ENCODE measurements around the gene ITPKB.
"Not testable (repeated sequence)": the region's sequence is repeated elsewhere in the genome, so short reads cannot be mapped to it uniquely, and the experiment has no call there.

ITPKB gene

DNA sequence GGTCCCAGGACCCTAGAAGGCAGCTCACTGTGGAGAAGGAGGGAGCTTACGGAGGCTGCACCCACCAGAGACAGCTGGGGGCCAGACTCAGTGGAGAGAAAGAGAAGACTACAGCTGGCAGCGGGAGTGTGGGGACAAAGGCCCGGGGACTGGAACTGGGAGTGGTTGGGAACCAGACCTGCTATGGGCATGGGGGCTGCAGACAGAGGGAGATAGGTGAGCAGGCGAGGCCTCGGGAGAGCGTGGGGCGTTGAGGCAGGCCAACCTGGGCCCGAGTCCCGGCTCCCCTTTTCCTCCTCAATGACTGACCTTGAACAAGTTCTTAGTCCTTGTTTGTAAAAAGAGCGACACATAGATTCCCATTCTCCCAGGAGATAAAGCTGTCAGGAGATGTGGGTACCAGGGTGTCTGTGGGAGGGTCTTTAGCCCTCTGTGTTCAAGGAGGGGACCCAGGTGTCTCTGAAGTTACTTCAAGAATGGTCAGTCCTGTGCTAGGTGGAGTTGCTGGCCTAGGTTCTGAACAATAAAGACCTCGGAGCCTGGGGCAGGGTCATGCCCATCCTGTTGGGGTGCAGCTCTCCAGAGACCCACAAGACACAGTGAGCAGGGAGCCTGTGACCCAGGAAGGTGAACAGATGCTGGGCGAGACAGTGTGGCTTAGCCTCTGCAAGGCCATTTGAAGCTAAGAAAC lies 87.9 kb downstream of the ITPKB start:
- DNase-seq (ENCODE audit: low read depth): no peak

DNA sequence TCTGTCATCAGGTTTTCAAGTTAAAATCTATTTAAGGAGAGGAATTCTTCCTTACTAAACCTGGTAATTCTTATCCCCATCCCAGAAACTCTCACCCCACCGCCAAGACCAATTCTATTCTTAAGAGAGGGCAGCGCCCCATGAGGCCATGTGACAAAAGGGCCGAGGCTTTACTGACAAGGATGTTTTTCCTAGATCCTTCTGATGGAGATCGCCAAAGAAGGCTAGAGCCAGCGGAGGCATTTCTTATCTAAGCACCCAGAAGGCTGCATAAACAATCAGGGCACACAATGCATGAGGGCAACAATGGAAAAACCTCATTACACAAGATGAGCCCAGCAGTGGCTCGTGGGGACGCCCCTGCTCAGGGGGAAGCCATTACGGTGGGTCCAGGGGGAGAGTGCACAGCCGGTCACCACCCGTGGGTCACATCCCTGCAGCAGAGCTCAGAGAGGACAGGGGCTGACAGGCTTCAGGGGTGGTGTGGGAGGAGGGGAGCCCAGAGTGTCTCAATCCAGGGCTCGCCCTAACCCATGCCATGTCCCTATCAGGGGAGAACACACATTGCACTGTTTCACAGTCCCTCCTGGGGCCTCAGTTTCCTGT lies 88.7 kb downstream of the ITPKB start:
- no peak for DNase-seq (ENCODE audit: low read depth)

DNA sequence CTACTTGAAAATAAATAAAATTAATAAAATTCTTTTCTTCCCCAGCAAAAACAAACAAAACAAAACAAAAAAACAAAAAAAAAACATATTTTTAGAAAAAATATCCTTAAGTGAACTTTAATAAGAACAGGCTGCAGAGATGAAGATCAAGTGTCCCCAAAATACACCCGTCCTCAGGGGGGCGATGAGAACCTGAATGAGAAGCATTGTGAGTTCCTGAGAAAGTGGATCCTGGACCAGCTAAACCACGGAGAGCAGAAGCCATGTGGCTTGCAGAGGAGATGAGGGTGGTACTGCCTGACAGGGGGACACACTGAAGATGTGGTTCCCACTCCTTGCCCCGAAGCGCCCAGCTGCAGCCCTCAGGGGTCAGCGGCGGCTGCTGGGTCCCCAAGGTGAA lies 89.3 kb downstream of the ITPKB start:
- DNase-seq (ENCODE audit: low read depth): no peak

DNA sequence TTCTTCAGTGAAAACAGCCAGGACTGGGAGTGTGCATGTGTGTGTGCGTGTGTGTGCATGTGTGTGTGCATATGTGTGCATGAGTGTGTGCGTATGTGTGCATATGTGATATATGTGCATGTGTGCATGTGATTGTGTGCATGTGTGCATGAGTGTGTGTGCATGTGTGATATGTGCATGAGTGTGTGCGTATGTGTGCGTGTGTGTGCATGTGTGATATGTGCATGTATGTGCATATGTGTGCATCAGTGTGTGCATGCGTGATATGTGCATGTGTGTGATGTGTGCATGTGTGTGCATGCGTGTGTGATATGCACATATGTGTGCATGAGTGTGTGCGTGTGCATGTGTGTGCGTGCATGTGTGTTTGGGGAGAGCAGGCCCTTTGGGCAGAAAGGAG lies 89.8 kb downstream of the ITPKB start:
- DNase-seq (ENCODE audit: low read depth): no peak

DNA sequence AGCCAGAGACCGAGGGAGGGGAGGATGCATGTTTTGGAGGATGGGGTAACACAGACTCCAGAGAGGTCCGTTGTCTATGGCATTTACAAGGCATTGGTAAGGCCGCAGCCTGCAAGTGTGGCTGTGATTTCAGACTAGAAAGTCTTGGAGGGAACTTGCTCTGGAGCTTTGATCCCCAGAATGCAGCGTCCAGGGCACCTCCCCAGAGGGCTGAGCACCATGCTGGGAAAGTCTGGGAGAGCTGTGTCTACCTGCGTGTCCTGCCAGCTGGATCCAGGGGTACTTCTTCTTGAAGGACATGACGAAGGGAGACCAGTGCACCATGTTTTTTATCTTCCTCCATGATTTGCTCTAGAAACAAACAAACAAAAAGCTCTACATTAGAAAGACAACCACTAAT lies 90.7 kb downstream of the ITPKB start:
- no peak for DNase-seq (ENCODE audit: low read depth)

DNA sequence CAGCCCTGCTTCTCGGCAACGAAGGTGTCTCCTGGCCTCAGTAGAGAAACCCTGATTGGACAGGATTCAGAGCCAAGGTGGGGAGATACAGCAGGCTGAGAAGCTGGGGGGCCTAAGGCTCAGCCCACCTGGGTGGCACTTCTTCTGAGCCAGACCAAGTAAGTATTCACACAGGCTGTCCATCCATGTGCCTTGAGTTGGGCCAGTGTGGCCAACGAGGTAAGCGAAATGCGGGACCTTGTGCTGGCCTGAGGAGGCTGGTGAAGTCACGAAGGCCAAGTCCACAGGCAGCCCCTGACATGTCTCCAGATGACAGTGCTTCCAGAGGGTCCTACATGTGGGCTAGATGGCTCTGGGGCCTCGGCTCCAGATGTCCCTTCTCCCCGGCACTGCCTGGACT lies 91.4 kb downstream of the ITPKB start:
- DNase-seq (ENCODE audit: low read depth): no peak

DNA sequence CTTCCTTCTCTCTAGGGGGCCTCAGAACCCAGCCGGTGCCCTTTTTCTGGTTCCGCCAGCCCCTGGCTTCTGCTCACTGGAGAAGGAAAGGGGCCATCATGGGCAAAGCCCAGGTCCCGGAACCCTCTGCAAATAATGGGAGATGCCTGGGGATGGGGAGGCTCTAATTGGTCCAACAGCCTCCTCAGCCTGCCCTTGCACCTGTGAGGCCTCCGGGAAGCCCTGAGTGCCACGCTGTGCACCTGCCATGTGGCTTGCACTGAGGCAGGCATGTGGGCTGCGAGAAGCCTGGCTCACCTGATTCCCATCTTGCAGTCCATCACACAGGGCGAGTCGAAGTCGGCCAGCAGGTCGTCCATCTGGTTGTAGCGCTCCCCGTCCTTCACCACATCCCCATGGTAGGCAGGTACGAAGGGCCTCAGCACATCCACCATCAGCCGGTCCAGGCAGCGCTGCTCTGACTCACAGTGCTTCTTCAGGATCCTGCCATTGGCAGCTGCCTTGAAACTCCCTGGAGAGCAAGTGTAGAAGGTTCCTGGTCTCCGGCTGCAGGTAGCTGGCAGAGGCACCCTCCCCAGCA lies 92.1 kb downstream of the ITPKB start:
- no peak for DNase-seq (ENCODE audit: low read depth)

DNA sequence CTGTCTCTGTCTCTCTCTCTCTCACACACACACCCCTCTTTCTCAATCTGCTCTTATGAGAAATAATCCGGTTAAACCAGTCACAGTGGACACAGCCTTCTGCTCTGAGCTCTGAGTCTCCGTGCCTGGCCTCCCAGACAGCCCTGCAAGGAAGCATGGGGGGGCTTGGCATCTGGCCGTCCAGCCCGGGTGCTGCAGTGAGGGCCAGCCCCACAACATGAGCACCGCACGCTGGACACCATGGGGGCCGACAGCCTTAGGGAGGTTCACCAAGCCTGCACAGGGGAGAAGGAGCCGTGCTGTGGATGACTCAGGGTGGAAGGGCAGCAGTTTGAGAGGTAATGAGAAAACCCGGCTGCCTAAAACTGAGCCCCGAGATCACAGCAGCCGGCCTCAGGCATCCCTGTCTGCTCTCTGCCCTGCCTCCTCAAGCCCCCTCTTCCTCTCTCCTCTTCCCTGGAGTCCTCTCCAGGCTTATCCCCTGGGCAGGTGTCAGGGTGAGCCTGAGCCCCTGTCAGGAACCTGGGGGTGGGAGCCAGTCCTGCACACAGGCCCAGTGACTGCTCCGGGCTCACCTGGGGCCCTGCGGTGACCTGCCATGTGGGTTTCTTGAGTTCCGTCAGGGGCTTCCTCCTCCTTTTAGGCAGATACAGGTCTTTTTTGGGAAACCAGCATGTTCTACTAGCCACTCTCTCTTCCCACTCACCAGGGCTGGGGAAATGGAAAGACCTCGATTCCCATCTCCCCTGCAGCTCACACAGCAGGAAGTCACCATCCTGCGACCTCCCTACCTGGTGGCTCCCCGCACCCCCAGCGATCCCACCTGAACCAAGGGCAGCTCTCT lies 92.8 kb downstream of the ITPKB start:
- DNase-seq (ENCODE audit: low read depth): no peak

DNA sequence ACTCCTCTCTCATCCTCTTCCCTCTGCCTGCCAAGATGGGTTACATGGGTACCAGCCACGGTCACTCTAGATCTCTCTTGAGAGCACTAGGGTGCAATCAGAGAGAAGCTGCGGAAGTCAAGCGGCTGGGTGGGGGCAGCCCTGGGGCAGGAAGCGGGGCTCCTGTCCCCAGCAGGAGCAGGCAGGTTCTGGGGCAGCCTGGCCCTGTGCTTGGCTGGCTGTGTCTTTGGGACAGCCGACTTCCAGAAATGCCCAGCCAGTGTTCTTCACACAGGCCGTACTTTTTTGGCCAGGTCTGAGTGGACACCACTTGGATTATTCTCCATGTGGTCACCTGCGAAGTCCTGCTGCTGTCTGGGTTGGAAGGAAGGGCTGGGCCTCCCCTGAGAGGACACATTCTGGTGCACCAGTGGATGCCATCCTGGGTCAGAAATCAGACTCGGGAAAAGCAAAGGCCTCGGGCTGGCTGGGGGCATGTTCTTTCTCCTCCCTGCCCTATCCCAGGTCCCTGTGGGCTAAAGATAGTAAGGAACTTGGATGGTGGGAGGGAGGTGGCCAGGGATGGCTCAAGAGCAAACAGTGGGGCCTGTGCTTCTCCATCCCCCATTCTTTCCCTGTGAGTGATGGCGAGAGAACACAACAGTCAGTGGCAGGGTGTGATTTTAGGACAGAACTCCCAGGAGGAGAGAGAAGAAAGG lies 93.7 kb downstream of the ITPKB start:
- no peak for DNase-seq (ENCODE audit: low read depth)

DNA sequence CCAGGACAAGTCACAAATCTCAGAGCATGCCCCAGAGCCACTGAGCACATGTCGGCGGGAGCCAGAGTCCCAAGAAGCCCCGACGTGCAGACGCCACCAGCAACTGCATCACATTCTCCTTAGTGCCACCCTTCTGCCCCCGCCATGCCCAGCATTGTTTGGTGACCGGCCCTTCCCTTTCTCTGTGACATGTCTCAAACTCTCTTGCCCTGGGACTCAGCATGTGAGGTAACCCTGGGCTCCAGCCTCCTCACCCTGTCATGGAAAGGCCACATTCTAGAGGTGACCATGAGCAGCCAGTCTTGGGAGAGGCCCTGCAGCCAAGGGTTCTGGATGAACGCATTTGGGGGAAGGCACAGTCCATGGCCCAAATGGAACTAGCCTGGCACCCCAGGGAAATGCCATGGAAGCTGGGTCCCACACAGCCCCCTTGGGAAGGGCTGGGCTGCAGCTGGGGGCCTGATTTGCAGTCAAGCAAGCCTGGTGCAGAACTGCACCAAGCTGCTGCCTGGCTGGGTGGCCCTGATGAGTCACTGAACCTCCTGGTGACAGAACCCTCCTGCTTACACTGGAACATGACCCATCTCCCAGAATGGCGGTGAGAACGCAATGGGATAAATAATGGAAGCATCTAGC lies 94.4 kb downstream of the ITPKB start:
- no peak for DNase-seq (ENCODE audit: low read depth)

DNA sequence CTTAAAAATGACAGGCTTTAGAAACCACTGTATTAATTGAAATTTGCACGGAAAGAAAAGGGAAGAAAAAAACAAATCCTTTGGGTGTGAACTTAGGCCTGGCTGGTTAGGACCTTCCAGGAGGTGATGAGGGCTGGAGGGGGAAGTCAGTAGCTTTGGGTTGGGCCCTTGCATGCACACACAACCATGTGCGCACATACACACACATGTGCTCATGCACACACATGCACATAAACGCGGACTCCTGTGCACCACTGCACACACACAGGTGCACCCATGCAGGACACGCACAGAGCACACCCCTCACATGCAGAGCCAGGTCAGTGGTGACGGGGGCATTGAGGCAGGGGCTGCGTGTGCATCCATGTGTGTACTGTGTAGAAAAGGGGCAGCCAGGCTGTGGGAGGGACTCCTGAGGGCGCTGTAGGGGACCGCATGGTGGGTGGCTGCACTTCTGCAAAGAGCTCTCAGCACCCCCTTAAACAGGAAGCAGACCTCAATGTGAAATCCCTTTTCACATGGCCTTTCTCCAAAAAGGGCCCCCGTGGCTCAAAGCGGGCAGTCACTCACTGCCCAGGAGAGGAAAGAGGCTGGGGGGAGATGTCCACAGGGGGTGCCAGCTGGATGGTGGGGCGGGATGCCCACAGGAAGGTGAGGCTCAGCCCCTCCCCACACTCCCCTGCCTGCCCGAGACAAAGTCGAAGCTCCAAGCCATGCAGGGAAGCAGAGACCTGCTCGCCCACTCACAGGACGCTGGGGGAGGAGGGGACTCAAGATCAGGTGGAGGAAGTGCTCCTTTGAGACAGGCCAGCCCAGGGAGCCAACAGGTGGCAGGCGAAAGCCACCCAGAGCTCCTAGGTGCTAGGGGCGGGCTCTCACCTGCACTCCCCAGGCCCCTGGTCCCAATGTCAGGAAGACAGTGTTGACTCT lies 95.2 kb downstream of the ITPKB start:
- no peak for DNase-seq (ENCODE audit: low read depth)

DNA sequence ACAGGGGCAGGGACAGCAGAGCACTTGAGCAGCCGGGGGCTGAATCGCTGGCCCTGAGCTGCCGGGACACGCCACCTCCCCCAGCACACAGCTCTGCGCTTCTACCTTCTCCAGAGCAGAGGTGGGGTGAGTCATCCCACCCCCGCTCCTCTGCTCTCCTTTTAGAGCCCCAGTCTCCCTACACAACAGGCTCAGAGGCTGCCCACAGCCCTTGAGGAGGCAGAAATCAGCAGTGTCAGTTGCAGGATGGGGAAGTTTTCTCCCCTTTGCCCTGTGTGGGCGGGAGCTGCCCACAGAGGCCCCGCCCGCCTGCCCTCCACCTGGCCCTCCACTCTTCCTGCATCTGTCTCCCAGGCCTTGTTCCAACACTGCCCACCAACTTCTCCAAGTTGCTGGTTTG lies 95.9 kb downstream of the ITPKB start:
- DNase-seq (ENCODE audit: low read depth): peak; percentile 43

DNA sequence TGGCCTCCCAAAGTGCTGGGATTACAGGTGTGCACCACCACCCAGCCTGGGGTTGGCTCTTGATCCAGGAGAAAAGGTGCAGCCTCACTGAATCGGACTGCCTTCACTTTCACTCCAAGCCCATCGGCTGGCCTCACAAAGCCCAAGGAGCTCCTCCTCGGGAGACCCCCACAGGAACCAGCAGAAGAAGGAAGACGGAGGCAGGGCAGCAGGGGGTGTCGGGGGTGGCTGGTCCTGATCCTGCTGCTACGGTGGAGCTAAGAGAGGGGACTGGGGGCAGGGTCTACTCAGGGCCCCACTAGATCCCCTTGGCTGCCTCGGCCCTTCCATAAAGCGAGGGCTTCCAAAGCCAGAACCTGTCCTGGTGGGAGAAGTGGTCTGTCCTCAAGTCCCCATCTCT lies 96.7 kb downstream of the ITPKB start:
- DNase-seq (ENCODE audit: low read depth): no peak

DNA sequence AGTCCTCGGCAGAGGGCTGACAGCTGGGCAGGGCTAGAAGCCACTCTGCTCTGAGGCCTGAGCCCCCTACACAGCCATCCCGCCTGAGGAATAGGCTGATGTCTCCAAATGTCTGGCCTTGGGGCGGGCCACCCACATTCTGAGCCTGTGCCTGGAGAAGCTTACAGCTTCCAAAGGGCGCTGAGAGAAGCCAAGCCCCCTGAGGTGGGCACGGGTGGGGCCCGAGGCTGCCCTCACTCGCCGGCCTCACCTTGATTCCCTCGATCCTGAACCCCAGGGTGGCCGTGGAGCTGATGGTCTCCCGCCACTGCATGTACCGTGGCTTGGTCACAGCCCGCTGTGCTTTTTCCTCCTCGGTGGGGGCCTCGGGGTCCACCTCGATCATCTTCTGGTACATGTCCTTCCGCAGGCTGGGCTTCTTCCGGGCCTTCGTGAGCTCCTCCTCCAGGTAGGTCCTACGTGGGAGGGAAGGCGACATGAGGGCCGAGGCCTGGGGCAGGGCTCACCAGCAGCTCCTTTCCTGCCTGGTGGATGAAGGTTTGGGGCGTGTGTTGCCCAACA lies 97.3 kb downstream of the ITPKB start:
- no peak for DNase-seq (ENCODE audit: low read depth)

DNA sequence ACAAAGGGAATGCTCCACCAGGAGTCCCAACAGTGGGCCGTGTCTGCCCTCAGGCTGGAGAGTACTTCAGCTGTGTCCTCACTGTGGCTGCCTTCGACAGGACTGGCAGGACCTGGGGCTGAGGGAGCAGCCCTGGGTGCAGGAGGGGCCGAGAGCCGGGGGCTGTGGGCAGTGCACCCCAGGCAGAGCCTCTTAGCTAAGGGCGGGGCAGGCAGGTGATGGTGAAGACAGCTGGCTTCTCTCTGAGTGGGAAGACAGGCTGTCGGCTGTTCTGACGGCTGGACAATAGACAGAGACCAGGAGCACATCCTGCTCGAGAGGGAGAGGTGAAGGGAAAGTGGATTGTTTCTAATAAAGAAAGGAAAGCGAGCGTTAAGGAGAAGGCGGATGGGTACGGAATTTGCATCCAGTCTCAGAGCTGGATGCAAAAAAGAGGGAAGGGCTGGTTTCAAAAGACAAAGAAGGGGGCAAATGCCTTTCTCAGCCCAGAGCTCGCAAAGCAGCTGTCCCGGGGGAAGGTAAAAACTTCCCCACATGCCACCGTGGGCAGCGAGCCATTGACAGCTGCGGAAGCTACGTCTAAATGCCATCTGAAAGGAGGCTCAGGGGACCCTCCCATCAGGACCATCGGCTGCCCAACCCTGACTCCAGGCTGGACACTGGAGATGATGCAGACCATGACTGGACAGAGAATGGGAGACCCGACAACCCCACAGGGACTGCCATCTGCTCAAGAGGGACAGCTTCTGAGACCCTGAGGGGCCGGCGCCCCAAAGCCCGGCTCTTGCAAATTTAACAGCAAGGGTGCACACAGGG lies 98.6 kb downstream of the ITPKB start:
- DNase-seq (ENCODE audit: low read depth): no peak

DNA sequence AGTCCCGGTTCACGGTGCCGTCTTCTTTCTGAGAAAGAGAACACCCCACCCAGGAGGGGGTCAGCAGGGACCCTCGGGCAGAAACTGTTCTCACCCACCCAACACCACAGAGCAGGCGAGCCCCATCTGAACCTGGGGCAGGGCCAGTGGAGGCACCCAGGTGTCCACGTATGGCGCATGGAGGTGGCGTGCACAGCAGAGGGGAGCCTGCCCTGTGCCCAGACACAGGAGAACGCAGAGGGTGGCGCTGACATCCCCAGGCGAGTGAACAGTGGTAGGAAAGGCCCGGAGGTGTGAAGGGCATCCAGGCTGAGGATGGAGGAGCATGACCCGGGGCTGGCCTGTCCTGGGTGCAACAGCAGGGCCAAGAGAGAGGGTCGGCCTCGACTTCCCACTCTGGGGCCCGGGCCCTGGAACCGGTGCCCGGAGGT lies 99.4 kb downstream of the ITPKB start:
- no peak for DNase-seq (ENCODE audit: low read depth)

DNA sequence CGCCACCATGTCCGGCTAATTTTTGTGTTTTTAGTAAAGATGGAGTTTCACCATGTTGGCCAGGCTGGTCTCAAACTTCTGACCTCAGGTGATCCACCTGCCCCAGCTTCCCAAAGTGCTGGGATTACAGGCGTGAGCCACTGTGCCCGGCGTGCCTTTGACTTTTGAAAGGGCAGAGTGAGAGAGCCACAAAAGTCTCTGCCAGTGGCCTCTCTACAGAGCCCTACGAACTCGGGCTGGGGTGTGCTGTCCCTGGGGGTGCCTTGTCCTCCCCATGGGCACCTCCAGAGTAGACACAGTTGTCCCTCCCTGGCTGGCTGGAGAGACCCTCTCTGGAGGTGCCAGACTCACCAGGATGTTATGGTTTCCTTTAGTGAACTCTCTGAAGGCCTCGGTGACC lies 99.9 kb downstream of the ITPKB start:
- not testable (repeated sequence) for DNase-seq (ENCODE audit: low read depth)

DNA sequence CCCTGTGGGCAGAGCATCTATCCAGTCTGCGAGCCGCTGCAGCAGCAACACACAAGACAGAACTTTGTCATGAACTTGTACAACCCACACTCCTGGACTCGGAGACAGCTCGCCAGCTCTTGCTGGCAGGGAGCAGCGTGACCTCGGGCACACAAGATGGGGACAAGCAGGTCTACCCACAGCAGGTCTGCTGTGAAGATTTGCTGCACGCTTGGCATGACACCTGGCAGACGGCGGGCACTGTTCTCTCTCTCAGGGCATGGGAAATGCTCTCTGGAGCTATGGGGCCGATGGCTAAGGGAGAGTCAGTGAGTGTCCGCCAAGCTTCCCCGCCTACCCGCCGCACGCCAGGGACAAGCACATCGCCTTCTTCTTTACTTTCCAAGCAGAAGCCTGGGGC lies 100.5 kb downstream of the ITPKB start:
- no peak for DNase-seq (ENCODE audit: low read depth)

DNA sequence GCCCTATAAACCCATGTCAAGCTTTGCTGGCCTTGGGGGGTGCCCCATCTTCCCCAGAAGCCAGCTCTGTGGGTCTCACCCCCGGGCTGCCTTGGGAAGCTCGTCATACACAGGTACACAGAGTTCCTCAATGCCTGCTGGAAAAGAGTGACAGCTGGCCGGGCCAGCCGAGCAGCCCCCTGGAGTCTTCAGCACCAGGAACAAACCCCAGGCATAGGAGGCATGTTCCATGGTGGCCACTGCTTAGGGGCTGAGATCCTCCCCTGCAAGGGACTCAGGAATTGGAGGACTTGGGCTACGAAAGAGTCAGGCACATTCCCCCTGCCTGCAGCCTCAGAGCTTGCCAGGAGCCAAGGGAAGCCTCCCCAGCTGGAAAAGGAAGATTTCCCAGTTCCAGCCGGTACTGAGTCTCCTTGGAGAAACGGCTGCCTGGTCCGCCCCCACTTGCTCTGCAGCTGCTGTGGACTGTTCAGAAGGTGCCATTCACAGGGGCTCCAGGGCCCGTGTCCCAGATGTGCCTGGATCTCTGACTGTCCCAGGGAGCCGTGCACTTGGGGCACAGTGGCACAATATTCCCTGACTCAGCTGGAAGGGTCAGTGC lies 101.0 kb downstream of the ITPKB start:
- no peak for DNase-seq (ENCODE audit: low read depth)
